Activated naive CD4-positive, alpha-beta T cell treated with anti-CD3 and anti-CD28 coated beads, Interleukin-2, amount 10 ng/mL, durations not matched to agents 7 days and 5 days (primary cell): ENCODE measurements around the gene SYF2.
"Not testable (repeated sequence)": the region's sequence is repeated elsewhere in the genome, so short reads cannot be mapped to it uniquely, and the experiment has no call there.

Experiments used
- CTCF ChIA-PET: fragments of 350-600 bp; sonication (Branson Sonifier 250); formaldehyde crosslinking; loops from one replicate; lab custom pipeline; 2021; ENCODE audit warnings: antibody characterized with exemption; lab: Charles Lee
- DNase-seq: peaks from one replicate; pipeline ENCODE4 v3.0.0-alpha.2; 2020
- H3K27ac Mint-ChIP-seq: one replicate; pipeline ENCODE4 v1.8.0; 2021; ENCODE audit warnings: mild to moderate bottlenecking, moderate library complexity, mixed read lengths
- H3K27me3 Mint-ChIP-seq: one replicate; pipeline ENCODE4 v1.8.0; 2021; ENCODE audit warnings: mild to moderate bottlenecking, mixed read lengths
- H3K36me3 Mint-ChIP-seq: one replicate; pipeline ENCODE4 v1.8.0; 2021; ENCODE audit warnings: mixed read lengths
- H3K4me1 Mint-ChIP-seq: one replicate; pipeline ENCODE4 v1.8.0; 2021; ENCODE audit warnings: mixed read lengths
- H3K4me3 Mint-ChIP-seq: one replicate; pipeline ENCODE4 v1.8.0; 2021; ENCODE audit warnings: mild to moderate bottlenecking, moderate library complexity, mixed read lengths
- H3K9me3 Mint-ChIP-seq: one replicate; pipeline ENCODE4 v1.8.0; 2021; ENCODE audit warnings: mixed read lengths

SYF2 gene

DNA sequence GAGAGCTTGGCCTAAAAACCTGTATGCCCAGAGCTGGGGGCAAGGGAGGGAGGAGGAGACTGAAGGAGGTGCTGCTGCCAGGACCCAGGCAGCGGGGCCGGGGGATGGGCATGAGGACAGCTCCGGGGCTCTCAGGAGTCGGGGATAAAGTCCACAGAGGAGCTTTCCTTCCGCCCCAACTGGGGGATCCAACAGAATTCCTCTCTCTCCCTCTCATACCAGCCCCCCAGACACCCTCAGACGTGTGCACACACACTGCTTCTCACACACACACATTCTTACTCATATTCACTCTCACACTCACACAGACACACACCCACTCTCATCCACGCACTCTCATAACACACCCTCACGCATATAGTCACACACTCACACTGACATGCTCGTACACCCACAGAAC is 39.1 kb downstream of the SYF2 start:
- H3K9me3 Mint-ChIP-seq = no peaks in the 10 kb centered on the region
- no peak for DNase-seq
- no peaks in the 10 kb centered on the region for H3K36me3 Mint-ChIP-seq
- H3K27me3 Mint-ChIP-seq = peaks cover 28% of the 10 kb centered on the region
- H3K4me1 Mint-ChIP-seq = peaks cover under 1% of the 10 kb centered on the region
- H3K27ac Mint-ChIP-seq = no peak overlapping the region
- CTCF ChIA-PET = no interaction called here
- H3K4me3 Mint-ChIP-seq = no peak overlapping the region

- CTCF ChIA-PET = no interaction called here
- Mint-ChIP-seq H3K36me3 (no peaks in the 10 kb centered on the region), H3K27ac (no peak overlapping the region), H3K27me3 (peaks cover 18% of the 10 kb centered on the region), H3K4me3 (no peak overlapping the region), H3K9me3 (no peaks in the 10 kb centered on the region), H3K4me1 (no peaks in the 10 kb centered on the region)
- no peak for DNase-seq
Observed at GRCh38 chr1:25192154-25192553, 40.1 kb downstream of the SYF2 start.

DNA sequence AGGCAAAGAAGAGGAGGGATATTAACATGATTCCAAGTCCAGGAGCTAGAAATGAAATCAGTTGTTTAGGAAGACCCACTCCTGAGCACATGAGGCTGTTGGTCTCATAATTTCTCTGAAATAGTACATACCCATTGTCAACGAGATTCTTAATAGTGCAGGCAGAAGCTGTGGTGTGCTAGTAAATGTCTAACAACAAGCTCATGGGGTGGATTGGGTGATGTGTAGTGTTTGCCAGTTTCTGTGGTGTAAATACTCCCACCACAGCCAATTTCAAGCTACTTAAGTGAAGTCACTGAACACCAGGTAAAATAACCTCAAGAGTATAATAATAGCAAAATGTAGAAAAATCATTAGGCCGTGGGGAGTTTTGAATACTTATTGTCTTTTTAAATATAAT is 42.0 kb downstream of the SYF2 start:
- CTCF ChIA-PET = interaction anchor here (1.1 kb wide), 1 partner anchor 14 kb away, joined by 3 read pairs; no protein-coding TSS in a partner anchor
- H3K36me3 Mint-ChIP-seq = no peaks in the 10 kb centered on the region
- H3K4me3 Mint-ChIP-seq = no peak overlapping the region
- H3K27me3 Mint-ChIP-seq = peaks cover 33% of the 10 kb centered on the region
- no peaks in the 10 kb centered on the region for H3K4me1 Mint-ChIP-seq
- no peaks in the 10 kb centered on the region for H3K9me3 Mint-ChIP-seq
- no peak for DNase-seq
- H3K27ac Mint-ChIP-seq = no peak overlapping the region

- not testable (repeated sequence) for H3K36me3 Mint-ChIP-seq, H3K4me3 Mint-ChIP-seq, DNase-seq, H3K9me3 Mint-ChIP-seq, H3K27ac Mint-ChIP-seq, H3K4me1 Mint-ChIP-seq
- H3K27me3 Mint-ChIP-seq = peaks cover 53% of the 10 kb centered on the region
- CTCF ChIA-PET = interaction anchor here (0.6 to 1.3 kb wide), 2 partner anchors 18 to 89 kb away, joined by 3 read pairs; no protein-coding TSS in a partner anchor
Observed at GRCh38 chr1:25187904-25188303, 44.4 kb downstream of the SYF2 start.

DNA sequence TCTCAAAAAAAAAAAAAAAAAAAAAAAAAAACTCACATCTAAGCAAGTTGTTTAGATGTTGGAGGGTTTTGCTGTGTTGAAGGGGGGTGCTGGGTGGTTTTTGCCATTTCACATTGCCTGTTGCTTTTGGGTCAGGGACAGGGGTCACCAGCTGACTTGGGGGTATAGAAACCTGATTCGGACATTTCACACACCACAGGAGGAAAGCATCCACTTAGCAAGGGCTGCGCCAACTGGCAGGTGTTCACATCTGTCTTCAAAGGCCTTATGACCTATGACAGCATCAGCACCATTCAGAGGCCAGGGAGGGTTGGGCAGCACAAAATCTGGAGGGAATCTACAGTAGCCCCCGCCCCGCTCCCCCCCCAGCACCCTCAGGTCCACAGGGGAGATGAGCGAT is 45.2 kb downstream of the SYF2 start:
- no peak for DNase-seq
- Mint-ChIP-seq H3K9me3 (no peaks in the 10 kb centered on the region), H3K36me3 (no peaks in the 10 kb centered on the region), H3K27ac (no peak overlapping the region), H3K27me3 (peaks cover 49% of the 10 kb centered on the region), H3K4me1 (no peaks in the 10 kb centered on the region), H3K4me3 (no peak overlapping the region)
- CTCF ChIA-PET = interaction anchor here (1.3 kb wide), 1 partner anchor 19 kb away, joined by 3 read pairs; no protein-coding TSS in a partner anchor

DNA sequence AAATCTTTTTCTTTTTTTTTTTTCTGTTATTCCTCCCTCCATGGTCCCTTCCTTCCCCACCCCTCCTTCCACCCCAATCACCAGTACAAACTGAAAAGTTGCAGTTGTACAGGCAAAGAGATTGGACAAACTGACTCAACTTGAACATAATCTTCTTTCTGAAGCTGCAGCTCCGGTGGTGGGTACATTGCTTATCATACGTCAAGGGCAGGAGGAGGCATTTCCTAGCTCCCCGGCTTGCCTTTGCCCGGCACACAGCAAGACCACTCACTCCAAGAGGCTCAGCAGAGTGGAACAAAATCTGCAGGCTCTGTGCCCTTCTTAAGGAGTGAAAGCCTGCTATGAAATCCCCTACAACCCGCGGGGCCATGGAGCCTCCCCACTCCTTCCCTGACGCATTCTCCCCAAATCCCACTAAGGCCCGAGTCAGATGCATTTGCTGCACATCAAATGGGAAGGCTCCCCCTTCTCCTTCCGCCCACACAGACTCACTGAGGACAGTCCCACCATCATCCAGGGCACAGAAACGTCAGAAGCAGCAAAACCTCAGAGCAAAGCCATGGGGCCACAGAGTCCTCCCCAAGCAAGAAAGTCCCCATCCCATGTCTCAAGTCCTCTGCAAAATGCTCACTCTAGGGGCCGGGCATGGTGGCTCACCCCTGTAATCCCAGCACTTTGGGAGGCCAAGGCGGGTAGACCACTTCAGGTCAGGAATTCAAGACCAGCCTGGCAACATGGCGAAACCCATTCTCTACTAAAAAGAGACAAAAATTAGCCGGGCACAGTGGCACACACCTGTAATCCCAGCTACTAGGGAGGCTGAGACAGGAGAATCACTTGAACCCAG is 45.9 kb downstream of the SYF2 start:
- H3K27me3 Mint-ChIP-seq = peaks cover 50% of the 10 kb centered on the region
- no peaks in the 10 kb centered on the region for H3K36me3 Mint-ChIP-seq
- H3K4me1 Mint-ChIP-seq = no peaks in the 10 kb centered on the region
- CTCF ChIA-PET = interaction anchor here (0.7 kb wide), 1 partner anchor 322 kb away, joined by 4 read pairs; no protein-coding TSS in a partner anchor
- H3K27ac Mint-ChIP-seq = no peak overlapping the region
- no peak overlapping the region for H3K4me3 Mint-ChIP-seq
- DNase-seq = no peak
- no peaks in the 10 kb centered on the region for H3K9me3 Mint-ChIP-seq

- CTCF ChIA-PET = interaction anchor here (0.7 to 1.0 kb wide), 2 partner anchors 19 to 321 kb away, joined by 4 read pairs; no protein-coding TSS in a partner anchor
- no peak overlapping the region for H3K4me3 Mint-ChIP-seq
- no peaks in the 10 kb centered on the region for H3K36me3 Mint-ChIP-seq
- no peaks in the 10 kb centered on the region for H3K4me1 Mint-ChIP-seq
- no peak for DNase-seq
- H3K27me3 Mint-ChIP-seq = peaks cover 47% of the 10 kb centered on the region
- no peak overlapping the region for H3K27ac Mint-ChIP-seq
- no peaks in the 10 kb centered on the region for H3K9me3 Mint-ChIP-seq
Observed at GRCh38 chr1:25185409-25186160, 46.7 kb downstream of the SYF2 start.

- Mint-ChIP-seq H3K4me1 (no peaks in the 10 kb centered on the region), H3K36me3 (no peaks in the 10 kb centered on the region), H3K9me3 (no peaks in the 10 kb centered on the region), H3K27ac (no peak overlapping the region), H3K4me3 (no peak overlapping the region), H3K27me3 (peaks cover 44% of the 10 kb centered on the region)
- no peak for DNase-seq
- CTCF ChIA-PET = no interaction called here
Observed at GRCh38 chr1:25184001-25184762, 48.1 kb downstream of the SYF2 start.

GRCh38 chr1:25183126-25183980 is 48.9 kb downstream of the SYF2 start:
- no peak for DNase-seq
- Mint-ChIP-seq H3K27me3 (peaks cover 44% of the 10 kb centered on the region), H3K9me3 (no peaks in the 10 kb centered on the region), H3K4me3 (no peak overlapping the region), H3K36me3 (no peaks in the 10 kb centered on the region), H3K4me1 (no peaks in the 10 kb centered on the region), H3K27ac (no peak overlapping the region)
- CTCF ChIA-PET = no interaction called here

DNA sequence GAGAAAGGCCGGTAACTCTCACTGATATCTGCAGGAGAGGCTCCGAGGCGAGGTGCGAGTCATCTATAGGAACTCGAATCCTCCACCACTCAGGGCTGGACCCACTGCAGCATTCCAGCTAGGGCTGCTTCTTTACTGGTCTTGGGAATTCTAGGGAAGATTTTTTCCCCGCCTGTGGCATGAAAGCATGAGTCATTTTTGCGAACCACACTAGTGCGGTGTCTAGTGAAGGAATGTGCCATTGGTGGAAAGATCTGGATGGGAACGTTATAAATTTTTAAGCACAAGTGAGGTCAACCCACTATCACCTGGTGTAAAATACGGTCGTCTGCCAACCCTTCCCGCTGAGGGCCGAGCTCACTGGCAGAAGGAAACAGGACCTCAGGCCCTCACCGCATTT is 49.7 kb downstream of the SYF2 start:
- DNase-seq = no peak
- no peaks in the 10 kb centered on the region for H3K4me1 Mint-ChIP-seq
- no peaks in the 10 kb centered on the region for H3K36me3 Mint-ChIP-seq
- no peak overlapping the region for H3K4me3 Mint-ChIP-seq
- H3K9me3 Mint-ChIP-seq = no peaks in the 10 kb centered on the region
- CTCF ChIA-PET = no interaction called here
- no peak overlapping the region for H3K27ac Mint-ChIP-seq
- peaks cover 44% of the 10 kb centered on the region for H3K27me3 Mint-ChIP-seq

DNA sequence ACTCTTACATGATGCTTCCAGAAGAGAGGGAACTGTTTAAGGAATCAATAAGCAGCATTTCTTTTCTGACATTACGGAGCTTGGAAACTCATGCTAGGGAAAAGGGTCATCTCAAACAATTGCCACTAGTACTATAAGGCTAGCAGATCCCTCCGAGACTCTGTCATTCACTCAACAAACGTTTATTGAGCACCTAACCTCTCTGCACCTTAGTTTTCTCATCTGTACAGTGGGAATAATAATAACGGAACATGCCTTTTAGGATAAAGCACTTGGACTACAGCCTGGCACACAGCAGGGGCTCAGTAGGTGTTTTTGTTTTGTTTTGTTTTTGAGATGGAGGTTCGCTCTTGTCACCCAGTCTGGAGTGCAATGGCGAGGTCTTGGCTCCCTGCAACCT is 51.3 kb downstream of the SYF2 start:
- Mint-ChIP-seq H3K36me3 (no peaks in the 10 kb centered on the region), H3K27me3 (peaks cover 31% of the 10 kb centered on the region), H3K4me1 (no peaks in the 10 kb centered on the region), H3K4me3 (no peak overlapping the region), H3K27ac (no peak overlapping the region), H3K9me3 (peaks cover 7% of the 10 kb centered on the region)
- no peak for DNase-seq
- CTCF ChIA-PET = no interaction called here

GRCh38 chr1:25178917-25179561 is 53.3 kb downstream of the SYF2 start:
- Mint-ChIP-seq H3K27me3 (peaks cover 16% of the 10 kb centered on the region), H3K4me3 (no peak overlapping the region), H3K9me3 (peaks cover 8% of the 10 kb centered on the region), H3K36me3 (no peaks in the 10 kb centered on the region), H3K4me1 (no peaks in the 10 kb centered on the region), H3K27ac (no peak overlapping the region)
- CTCF ChIA-PET = no interaction called here
- no peak for DNase-seq
